GM18505 (cell line): ENCODE measurements around the gene PACRG.

Experiments
- ATAC-seq: cut with Tn5 transposase; IDR thresholded peaks from one replicate; pipeline ENCODE4 v1.9.1; 2021; ENCODE audit not compliant: unreplicated experiment
- POLR2A ChIP-seq: IDR thresholded peaks from 4 replicates; pipeline ENCODE4 v1.6.1; 2011; ENCODE audit warnings: borderline replicate concordance; ENCODE audit not compliant: insufficient read depth, insufficient read length; ENCODE audit errors: extremely low read depth

The PACRG gene

DNA sequence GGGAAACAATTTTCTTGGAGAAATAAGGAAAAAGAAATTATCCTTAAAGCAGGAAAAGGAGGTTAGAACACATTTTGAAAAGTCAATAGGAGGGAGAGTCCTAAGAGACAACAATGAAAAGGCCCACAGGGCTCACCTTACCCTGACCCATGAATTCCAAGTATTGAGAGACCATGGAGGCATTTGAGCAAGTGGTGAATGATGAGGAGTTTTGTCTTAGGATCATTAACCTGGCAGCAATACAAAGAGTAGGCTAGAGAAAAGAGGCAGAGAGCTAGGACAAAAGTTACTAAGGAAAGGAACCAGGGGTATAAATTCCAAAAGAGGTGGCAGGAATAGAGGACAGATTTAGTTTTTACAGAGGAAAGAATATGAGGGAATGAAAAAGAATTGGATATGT is 44.7 kb downstream of the PACRG start:
- TF ChIP-seq POLR2A: no peak
- no peak for ATAC-seq

DNA sequence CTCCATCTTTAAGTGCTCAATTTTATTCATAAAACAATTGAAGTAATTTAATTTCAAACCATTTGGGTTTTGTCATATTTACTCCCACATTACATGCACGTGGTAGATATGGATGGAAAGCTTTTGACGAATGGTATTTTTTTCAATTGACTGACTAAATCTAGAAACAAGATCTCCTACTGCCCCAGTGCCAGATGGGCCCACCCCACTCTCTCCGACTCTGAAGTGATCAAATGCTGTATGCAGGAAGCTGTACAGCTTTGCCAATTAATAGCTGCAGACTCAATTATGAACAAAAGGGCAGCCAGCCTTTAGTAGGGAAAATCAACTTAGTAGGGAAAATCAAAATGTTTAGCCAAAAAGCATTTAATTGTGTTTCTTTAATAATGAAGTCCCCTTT is 46.2 kb downstream of the PACRG start:
- ATAC-seq: no peak
- no peak for TF ChIP-seq POLR2A

DNA sequence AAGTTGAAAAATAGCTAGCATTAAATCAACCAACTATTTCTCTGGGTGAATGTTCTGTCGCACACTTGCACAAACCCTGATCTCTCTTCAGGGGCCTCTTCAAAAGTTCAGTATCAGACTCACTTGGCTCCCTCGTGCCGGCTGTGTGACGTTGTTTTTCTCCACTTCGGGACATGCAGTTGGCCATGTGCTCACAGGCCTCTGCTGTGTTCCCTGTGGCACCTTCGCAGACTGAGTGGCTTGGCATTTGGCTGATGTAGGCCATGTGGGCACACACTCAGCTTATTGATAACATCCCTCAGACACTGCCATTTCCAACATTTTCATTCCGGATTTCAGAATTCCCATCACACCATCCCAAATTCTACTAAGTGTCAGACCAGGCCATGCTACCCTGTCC is 49.3 kb downstream of the PACRG start:
- ATAC-seq: no peak

DNA sequence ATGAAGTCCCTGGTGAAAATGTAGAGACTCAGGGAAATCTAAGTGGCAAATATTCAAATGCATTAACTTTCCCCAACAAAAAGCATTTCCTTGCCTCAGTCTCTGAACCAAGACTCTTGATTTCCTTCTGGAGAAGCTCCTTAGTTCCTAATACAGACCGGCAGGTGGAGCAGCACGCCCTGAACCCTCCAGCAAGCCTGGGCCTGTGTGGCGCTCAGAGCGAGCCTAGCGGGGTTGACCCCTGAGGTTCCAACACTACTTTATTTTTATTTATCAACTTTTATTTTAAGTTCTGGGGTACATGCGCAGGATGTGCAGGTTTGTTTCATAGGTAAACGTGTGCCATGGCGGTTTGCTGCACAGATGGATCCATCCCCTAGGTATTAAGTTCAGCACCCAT is 50.8 kb downstream of the PACRG start:
- no peak for TF ChIP-seq POLR2A
- no peak for ATAC-seq

More for the DNA sequence above, 49.3 kb downstream of the PACRG start:
- no peak for TF ChIP-seq POLR2A

DNA sequence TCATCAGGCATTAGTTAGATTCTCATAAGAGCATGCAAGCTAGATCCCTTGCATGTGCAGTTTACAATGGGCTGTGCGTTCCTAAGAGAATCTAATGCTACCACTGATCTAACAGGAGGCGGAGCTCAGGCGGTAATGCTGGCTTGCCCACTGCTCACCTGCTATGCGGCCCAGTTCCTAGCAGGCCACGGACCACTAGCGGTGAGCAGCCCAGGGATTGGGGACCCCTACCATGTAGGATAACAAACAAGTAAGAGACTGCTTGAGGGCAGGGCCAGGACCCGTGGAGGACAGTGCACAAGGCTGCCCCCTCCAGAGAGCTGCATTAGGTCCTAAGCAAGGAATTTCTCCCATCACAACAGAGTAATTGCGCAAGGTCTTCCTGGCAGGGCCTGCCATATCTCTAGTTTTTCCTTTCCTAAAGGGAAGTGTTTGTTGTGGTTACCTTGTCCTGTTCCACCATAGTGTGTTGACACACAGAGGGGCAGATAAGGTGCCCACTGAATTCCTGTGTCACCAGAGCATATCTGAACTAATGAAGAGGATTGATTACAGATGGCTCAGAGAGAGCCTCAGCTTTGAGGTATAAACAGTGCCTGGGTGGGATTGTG is 58.0 kb downstream of the PACRG start:
- no peak for ATAC-seq
- no peak for TF ChIP-seq POLR2A

DNA sequence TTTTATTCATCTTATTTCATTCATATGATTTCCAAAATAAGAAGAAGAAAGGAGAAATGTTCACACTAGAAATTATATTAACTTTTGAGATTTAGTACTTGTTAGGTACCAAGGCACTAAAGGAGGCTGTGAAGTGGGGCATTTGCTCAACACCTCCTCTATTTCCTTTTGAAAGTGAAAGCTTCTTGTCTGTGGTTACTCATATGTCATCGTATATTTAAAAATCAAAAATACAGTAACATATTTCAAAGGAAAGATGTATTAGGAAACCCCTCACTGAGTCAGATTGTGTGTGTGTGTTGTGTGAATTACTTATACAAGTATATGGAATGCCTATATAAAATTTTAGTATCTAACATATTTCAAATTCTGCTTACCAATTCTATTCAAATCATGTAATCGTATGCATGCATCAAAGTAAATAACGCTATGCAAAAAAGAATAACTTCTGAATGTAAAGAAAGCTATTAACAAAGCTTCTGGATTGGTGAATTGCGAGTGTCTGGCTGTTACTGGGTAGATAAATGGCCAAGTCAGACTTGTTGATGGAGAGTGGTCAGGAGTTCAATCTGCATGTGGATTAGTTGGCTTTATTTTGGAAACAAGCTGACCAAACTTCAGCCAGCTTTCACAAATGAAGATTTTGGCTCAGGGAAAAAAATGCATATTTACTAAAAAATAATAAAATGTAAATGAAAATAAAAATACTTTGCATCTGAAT is 70.9 kb downstream of the PACRG start:
- TF ChIP-seq POLR2A: no peak
- no peak for ATAC-seq

DNA sequence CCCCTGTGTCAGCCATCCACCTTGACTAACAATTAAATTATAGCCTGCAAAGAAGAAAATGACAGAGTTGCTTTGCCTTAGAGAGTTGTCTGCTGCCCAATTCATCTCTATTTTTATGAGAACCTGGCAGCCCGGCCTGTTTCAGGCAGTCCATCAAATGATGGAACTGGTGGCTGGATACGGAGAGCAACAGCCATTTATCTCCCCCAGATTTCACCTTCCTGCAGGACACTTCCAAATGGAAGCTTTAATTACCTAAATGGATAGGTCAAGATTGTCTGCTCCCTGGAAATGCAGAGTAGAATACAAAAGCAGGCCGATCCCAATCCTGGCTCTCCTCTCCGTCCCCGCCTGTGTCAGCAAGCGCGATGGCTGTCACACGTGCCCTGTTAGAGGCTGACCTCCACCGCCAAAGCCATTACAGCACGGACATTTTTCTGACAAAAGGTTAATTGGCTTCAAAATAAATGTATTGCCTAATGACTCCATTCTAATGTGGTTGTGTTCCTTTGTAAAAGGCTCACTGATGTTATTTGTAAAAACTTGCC is 86.7 kb downstream of the PACRG start:
- TF ChIP-seq POLR2A: no peak
- no peak for ATAC-seq

DNA sequence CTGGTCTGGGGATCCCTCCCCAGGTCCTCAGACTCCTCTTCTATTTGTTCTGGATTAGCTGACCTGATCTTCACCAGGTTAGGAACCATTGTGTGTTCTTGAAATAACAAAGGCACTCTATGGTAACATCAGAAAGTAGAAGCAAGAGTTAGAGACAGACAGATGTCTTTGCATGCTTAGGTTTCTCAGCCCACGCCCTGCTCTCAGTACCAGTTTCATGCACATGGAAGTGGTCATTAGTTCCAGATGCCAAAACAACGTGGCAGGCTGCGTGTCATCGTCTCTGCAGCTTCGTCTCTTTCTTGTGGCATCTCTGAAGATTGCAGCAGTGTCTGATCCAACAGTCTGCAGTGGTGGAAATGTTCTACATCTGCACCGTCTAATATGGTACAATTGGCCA is 89.4 kb downstream of the PACRG start:
- ATAC-seq: no peak
- TF ChIP-seq POLR2A: no peak

DNA sequence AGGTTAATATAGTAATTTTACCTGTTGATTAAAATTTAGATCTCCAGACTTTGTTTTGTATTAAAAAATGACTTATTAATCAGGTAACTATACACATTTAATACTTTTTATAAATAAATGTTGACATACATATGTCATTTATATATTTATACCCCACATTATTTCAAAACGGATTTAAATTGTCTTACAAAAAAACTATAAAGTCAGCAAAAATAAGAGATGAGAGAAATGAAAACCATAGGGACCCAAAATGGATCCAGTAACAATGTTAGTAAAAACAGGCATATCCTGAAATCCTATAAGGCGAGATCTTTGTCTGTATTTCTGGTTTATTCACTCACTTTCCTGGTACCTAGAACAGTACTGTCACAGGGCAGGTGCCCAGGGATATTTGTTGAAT is 91.5 kb downstream of the PACRG start:
- no peak for ATAC-seq
- TF ChIP-seq POLR2A: no peak

DNA sequence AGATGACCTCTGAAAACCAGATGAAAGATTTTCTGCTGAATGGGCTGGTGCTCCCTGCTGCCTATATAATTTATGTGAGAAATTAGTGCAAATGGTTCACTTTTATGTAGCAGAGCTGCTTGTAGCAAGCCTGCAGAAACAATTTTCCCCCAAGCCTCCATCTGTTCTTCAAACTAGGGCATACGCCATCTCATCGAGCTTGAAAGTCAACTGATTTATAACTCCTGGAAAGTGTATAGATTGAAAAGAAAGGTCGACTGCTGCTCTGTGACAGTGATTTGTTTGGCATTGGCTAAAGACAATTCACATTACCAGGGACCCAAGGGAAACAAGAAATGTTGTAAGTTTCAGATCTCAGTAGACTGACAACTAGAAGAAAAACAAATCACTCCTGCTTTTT is 93.3 kb downstream of the PACRG start:
- no peak for ATAC-seq
- no peak for TF ChIP-seq POLR2A

DNA sequence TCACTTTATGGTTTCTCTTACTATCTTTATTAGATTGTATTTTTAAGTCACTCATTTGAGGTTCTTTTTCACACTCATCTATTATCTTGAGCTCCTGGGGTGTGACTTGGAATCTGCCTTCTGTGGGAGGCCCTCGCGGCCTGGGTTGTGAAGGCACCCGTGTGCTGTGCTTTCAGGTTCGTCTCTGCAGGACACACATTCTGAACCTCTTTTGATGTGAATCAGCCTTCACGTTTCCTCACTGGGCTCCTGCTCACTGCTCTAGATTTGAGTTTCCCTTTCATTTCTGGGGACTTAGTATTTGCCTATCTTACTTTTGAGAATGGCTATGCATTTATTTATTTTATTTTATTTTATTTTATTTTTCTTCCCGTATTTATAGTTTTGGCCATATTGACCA is 97.8 kb downstream of the PACRG start:
- ATAC-seq: no peak
- no peak for TF ChIP-seq POLR2A

DNA sequence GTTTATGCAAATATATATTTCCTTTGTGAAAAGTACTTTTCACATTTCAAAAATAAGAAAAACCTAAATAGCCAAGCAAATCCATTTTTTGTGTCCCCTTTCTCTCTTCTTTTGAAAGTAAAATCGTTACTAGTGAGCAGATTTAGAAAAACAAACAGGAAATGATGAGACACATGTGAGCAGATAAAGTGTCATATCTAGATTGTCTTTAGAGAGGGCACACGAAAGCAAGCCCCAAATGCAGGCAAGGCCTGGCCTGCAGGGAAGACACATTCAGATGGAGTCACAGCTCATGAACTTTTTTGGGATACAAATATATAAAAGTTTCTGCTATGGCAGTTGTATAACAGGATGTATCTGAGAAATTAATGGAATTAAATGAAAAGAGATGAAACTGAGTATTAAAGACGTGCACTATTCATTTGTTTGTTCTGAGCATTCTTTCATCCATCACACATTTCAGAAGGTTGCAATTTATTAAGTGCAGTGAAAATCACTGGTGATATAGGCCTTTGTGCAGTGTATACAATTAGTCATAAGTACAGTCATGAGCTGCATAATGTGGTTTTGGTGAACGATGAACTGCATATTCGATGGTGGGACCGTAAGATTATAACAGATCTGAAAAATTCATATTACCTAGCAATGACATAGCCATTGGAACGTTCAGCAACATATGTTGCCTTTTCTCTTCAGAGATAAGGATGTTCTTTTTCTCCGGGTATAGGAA is 101.4 kb downstream of the PACRG start:
- ATAC-seq: no peak
- no peak for TF ChIP-seq POLR2A

DNA sequence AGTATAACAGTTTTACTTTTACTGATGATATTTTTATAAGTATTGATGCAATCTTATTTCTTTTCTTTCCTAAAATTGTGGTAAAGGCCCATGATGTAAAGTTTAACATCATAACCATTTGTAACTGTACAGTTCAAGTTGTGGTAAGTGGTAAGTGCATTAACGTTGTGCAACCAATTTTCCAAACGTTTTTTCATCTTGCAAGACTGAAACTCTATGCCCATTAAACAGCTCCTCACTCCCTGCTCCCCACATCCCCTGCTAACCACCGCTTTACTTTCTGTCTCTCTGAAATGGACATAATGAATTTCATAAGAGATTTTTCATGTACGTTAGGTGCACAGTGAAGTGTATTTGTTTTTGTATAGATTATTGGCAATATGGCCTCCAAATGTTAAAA is 106.0 kb downstream of the PACRG start:
- ATAC-seq: no peak
- TF ChIP-seq POLR2A: no peak

DNA sequence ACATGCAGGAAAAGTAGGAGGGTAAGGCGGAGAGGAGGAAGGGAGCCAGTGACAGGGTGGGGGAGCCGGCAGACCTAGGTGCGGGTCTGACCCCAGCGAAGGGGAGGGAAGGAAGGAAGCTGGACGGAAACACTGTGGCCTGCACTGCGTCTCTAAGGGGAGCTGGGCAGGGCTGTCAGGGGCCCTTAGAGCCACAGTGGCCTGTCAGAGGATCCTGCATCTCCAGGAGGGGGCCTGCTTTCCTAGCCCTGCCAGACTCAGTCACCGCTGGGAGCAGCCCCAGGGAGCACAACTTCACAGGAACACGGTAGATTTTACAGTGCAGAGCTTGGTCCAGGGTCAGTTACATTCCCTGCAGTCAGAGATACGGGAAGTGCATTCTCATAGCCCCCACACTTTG is 118.2 kb downstream of the PACRG start:
- ATAC-seq: no peak
- TF ChIP-seq POLR2A: no peak
